GM12873 (cell line): ENCODE data around the gene AARS2.

Experiments
- TF ChIP-seq, protein P1 (sequence below): IDR thresholded peaks from 2 replicates; pipeline ENCODE4 v1.5.1; 2012; ENCODE audit warnings: low read depth, mild to moderate bottlenecking, moderate library complexity, low read length, control low read depth; ENCODE audit not compliant: insufficient read depth; ENCODE audit errors: missing control alignments

Gene AARS2

DNA sequence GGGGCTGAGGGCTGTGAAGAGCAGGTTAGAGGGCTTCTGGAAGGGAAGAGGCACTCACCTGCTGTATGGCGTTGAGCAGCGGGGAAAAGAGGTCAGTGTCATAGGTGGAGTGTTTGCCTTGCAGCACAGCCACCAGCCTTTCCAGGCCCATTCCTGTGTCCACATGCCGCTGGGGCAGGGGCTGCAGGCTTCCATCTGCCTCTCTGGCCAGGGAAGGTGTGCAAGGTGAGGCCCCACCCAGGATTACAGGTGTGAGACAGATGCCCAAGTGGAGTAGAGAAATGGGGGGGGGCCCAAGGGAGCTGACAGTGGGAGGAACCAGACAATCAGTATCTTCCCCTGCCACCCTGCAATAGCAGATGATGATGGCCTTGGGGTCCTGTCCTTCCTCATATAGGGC is 2.9 kb downstream of the AARS2 start:
- TF ChIP-seq, protein P1, sequence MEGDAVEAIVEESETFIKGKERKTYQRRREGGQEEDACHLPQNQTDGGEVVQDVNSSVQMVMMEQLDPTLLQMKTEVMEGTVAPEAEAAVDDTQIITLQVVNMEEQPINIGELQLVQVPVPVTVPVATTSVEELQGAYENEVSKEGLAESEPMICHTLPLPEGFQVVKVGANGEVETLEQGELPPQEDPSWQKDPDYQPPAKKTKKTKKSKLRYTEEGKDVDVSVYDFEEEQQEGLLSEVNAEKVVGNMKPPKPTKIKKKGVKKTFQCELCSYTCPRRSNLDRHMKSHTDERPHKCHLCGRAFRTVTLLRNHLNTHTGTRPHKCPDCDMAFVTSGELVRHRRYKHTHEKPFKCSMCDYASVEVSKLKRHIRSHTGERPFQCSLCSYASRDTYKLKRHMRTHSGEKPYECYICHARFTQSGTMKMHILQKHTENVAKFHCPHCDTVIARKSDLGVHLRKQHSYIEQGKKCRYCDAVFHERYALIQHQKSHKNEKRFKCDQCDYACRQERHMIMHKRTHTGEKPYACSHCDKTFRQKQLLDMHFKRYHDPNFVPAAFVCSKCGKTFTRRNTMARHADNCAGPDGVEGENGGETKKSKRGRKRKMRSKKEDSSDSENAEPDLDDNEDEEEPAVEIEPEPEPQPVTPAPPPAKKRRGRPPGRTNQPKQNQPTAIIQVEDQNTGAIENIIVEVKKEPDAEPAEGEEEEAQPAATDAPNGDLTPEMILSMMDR, result no peak

DNA sequence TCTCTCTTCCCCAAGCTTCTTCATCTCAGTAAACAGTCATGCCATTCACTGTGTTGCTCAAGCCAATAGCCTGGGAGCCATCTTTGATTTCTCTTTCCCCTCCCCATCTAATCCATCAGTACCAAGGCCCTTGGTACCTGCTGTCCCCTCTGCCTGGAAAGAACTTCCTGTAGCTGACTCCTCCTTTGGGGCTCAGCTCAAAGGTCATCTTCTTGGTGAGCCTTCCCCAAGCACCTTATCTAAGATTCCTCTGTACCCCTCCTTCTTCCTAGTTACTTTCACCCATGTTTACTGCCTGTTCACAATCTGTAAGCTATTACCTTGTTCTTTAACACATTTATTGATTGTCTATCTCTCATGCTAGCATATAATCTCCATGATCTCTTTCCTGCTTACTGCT is 3.5 kb downstream of the AARS2 start:
- TF ChIP-seq, protein P1, result no peak

DNA sequence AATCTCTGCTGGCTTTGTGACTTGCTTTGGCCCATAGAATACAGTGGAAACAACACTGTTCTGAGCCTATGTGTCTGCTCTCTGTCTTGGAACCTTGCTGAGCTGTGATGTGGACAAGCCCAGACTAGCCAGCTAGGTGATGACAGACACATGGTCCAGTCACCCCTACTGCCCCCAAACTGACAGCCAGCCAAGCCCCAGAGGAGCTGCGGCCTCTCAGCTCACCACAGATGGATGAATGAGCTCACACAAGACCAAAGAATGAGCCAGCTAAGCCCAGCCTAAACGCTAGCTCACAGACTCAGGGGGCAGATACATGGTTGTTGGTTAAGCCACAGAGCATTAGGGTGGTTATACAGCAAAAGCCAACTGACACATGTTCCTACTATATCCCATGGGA is 4.1 kb downstream of the AARS2 start:
- TF ChIP-seq, protein P1, result no peak

DNA sequence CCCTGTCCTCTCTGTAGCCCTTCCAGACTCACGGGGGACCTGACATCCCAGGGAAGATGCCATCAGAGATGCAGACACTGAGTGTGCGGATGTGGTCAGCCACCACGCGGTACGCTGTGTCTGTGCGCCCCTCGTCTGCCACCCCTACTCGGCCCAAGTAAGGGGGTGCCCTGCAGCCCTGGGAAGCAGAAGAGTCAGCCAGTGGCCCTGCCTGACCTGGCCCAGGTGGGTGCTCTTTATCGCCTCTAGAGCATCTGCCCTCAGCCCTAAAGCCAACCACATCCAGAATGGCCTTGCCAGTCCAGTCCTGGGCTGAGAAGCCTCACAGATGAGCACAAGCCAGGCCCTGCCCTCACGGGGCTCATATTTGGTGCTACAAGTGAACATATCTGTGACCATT is 5.9 kb downstream of the AARS2 start:
- TF ChIP-seq, protein P1, result no peak

GRCh38 chr6:44306710-44307109 is 6.4 kb downstream of the AARS2 start:
- TF ChIP-seq, protein P1, result no peak

DNA sequence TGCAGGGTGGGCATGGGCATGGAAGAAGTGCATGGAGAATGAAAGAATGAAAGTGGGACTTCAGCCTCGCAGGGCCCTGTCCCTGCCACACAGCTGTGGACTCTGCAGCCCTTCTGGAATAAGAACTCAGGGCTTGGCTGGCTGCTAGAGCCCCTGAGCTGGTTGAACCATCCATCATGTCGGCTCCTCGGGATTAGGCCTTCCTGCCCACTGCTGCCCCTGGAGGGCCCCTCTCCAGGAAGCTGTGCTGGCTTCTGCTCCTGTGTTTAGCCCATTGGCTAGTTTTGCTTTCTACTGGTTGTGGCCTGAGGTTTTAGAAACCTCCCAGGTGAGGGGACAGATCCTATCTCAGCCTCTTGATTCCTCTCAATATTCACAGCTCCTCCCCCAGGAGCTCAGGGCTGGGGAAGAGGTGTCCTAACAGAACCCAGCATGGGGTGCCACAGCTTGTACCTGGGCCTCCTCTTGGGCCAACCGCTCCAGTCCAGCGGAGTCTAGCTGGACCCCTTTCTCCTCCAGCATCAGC is 7.9 kb downstream of the AARS2 start:
- TF ChIP-seq, protein P1, result no peak

DNA sequence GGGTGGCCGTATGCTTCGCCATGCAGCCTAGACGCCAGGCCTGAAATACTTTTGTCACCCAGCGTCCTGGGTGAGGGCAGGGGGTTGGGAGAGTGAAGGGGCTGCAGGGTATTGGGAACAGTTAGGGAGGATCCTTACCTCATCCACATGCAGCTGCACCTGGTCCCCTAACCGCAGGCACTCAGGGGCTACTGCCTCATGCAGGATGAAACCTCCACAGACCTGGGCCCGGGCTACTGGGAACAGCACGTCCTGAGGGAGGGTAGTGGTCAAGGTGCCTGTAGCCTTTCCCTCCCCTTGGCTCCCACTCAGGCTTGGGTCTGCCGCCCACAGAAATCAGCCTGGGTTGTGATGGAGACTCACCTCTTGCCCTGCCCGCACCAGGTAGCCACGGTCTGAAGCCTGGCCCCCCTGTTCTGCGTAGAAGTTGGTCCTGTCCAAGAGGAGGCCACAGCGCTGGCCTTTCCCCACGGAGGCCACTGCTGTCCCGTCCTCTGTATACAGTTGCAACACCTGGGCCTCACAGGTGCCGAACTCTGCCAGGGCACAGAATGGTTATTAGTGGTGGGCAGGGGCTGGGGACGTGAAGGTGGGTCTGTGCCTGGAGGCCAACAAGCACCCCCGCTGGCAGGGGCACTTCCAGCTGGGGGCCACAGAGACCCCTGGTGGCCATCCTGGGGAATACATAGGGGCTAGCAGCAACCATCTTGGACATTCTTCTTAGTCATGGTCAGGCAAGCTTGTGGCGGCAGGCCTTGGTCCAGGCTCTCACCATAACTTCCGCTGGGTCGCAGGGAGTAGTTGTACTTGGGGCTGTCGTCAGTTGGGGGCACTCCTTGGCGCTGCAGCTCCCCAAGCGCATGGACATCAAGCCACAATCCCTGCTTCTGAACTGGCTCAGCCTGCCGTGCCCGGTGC is 8.6 kb downstream of the AARS2 start:
- TF ChIP-seq, protein P1, result peak; percentile 88
